Endometrial microvascular endothelial cells (primary cell): Measurements from ENCODE around the gene LCN10. TPM values are rescaled to one million over a fixed set of nuclear protein-coding genes. Genes with fewer than 3 reads are reported as not detected.

Experiments
- in situ Hi-C: cut with HindIII; loops from 2 replicates; pipeline ENCODE4 v1.10.0; 2017; ENCODE audit warnings: low sequenced_read_pairs, low pct_unique_long_range_greater_than_20kb; ENCODE audit errors: inconsistent ontology term
- total RNA-seq: library from RNA; depleted of rRNA; stranded (reverse); fragments of >200 nt; gene quantifications from one replicate; pipeline ENCODE4 v1.2.3, GENCODE V29; 2015; ENCODE audit errors: inconsistent ontology term

Gene LCN10
- total RNA-seq, 1 donor from 2014 or later = not detected

DNA sequence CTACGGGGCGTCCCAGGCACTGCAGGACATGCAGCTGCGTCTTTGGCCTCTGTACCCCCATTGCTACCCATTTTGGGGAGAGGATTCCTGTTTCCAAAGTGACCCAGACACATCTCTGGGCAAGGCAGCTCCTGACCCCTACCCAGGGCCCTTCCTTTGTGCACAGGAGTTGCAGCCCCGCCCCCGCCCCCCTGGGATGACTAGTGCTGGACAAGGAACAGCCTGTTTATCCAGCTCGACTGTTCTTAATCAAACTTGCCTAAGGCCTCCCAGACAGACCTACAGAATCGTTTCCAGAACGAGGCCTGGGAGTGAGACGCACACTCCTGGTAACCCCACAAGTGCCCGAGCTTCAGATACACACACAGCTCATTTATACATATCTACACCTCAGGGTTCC is 17.1 kb downstream of the LCN10 start:
- in situ Hi-C loops = no loop called here

DNA sequence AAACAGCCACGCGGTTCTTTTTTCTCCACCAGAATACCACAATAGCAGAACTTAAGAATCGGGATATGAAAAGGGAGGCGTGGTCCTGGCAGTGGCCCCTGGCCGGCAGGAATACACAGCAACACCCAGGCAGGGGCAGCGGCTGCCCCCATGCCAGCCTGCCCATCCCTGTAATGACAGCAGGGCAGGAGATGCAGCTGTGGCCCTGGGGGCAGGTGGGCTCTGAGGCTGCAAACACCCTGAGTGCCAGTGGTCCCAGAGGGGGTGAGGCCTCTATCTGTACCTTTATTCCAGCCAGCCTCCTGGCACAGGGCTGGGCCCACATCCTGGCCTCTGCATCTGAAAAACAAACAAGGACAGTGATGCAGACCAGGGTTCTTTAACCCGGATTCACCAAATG is 18.0 kb downstream of the LCN10 start:
- in situ Hi-C loops = no loop called here

DNA sequence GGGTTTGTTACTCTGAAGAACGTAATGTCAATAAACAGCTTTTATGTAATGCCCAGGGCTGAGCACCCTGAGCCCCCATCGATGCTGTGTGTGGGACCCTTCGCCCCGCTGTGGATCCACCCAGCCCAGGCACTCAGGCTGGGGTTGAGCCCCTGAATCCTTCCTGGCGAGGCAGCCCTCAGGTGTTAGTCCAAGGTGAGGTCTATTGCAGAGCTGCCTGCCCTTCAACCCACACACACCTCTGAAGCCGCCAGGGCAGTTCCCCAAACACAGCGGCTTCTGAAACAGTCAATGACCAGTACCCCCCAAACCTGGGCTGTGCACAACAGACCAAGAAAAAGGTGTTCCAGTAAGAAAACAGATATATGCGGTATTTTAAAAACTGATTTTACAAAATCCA is 18.8 kb downstream of the LCN10 start:
- in situ Hi-C loops = no loop called here

DNA sequence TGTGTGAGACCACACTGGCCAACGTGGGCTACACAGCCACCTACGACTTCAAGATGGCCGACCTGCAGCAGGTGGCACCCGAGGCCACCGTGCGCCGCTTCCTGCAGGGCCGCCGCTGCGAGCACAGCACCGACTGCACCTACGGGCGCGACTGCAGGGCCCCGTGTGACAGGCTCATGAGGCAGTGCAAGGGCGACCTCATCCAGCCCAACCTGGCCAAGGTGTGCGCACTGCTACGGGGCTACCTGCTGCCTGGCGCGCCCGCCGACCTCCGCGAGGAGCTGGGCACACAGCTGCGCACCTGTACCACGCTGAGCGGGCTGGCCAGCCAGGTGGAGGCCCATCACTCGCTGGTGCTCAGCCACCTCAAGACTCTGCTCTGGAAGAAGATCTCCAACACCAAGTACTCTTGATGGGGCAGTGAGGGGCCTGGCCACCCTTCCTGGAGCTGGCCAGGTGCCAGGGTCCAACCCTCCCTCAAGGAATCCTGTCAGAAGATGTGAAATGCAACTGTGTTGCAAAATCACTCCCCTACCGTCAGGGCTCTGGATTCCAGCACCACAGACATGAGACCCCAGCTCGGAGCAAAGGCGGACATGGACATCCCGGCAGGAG is 19.3 kb downstream of the LCN10 start:
- in situ Hi-C loops = no loop called here

DNA sequence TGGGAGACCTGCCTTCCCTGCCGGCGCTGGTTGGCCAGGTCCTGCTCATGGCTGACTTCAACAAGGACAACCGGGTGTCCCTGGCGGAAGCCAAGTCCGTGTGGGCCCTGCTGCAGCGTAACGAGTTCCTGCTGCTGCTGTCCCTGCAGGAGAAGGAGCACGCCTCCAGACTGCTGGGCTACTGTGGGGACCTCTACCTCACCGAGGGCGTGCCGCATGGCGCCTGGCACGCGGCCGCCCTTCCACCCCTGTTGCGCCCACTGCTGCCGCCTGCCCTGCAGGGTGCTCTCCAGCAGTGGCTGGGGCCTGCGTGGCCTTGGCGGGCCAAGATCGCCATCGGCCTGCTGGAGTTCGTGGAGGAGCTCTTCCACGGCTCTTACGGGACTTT is 19.8 kb downstream of the LCN10 start:
- in situ Hi-C loops = no loop called here

DNA sequence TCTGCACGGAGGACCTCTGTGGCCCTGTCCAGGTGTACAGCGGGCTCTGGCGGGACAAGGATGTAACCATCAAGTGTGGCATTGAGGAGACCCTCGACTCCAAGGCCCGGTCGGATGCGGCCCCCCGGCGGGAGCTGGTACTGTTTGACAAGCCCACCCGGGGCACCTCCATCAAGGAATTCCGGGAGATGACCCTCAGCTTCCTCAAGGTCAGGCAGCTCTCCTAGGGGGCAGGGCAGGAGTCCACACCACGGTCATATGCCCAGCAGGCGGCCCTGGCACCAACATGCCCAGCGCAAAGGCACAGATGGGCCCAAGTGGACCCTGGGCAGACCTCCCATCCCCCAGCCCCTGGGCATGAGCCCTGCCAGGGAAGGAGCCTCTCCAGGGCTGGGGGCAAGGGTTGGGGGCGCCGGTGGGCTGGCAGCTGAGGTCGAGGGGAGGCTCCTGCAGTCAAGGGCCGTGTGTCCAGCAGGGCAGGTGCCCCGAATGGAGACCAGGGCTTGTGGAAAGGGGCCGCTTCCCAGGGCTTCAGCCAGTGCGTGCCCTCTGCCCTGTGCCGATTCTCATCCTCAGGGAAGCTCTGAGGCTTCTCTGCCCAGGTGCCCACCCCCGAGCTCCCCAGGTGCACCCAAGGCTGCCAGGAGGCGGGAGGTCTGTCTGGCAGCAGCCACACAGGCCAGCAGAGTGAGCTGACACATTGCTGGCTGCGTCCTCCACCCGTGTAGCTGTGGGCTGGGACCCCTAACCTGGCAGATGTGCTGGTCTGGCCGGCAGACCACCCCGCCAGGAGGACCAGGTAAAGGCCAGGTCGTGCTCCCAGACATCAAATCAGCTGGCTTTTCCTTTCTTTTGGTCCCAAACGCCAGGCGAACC is 20.4 kb downstream of the LCN10 start:
- in situ Hi-C loops = no loop called here

DNA sequence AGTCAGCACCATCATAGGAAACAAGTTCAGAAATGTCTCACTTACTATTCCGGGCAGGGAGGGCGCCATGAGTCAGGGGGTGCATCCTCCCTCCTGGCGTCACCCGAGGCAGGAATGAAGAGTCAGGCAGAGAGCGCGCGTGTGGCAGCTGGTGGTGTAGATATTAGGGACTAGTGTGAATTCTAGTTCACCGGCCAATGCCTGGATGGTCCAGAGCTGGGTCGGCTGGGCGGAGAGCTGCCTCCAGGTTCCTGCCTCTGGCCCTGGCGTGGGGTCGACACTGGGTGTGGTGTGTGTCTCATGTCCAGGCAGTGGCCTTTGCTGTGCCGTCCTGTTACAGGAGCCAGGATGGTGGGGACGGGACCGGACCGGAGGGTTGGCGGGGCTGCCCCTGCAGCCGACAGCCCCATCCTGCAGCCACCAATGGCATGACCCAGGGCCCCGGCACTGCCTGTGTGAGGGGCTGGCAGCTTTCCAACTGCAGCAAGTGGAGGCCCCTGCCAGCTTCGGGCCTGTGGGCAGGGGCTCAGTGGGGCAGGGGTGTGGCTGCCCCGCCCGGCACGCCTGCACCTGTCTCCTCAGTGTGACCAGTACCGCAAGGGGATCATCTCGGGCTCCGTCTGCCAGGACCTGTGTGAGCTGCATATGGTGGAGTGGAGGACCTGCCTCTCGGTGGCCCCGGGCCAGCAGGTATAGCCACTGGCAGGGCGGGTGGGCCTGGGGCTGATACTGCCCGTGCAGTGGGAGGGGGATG is 21.2 kb downstream of the LCN10 start:
- in situ Hi-C loops = no loop called here

DNA sequence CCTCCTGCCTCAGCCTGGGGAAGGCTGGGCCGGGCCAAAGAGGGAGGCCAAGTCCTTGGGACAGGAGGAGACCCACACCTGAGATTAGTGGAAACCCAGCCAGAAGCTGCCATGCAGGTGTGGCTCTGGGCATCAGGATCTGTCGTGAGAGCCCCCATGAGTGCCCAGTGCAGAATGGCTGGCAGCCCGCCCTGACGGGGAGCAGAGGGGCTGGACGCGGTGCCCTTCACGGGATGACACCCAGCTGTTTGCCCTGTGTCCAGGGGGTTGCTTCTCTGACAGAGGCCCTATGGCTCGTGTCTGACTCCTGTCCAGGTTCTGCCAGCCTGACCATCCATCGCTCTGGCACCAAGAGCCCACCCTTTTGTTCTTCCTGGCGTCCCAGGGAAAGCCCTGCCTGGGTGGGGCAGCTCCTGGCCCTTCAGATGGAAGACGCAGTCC is 21.8 kb downstream of the LCN10 start:
- in situ Hi-C loops = no loop called here

DNA sequence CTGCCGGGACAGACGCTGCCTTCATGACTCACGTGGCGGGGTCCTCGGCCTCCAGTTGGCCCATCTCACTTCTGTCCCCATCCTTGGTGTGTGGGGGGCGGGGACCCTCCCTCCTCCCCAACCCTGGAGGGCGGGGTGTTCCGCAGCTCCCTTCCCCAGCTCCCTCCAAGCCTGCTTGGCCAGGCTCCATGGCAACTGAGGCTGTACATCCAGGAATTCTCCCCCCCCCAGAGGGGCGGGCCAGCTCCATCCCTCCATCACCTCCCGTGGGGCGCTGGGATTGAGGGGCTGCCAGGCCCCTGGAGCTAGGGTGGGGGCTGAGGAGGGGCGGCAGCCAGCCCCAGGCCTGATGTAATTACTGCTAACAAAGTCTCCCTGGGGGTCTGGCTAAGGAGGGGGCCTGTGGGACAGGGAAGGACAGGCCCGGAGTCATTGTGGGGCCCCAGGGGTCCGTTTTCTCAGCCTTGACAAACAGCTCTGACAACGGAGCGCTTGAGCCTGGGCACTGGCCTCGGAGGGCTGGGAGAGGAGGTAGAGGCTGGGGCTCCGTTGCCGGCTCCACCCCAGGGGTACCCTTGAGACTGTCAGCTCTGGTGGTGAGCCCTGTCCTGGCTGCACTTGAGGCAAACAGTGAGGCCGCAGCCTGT is 22.4 kb downstream of the LCN10 start:
- in situ Hi-C loops = no loop called here

DNA sequence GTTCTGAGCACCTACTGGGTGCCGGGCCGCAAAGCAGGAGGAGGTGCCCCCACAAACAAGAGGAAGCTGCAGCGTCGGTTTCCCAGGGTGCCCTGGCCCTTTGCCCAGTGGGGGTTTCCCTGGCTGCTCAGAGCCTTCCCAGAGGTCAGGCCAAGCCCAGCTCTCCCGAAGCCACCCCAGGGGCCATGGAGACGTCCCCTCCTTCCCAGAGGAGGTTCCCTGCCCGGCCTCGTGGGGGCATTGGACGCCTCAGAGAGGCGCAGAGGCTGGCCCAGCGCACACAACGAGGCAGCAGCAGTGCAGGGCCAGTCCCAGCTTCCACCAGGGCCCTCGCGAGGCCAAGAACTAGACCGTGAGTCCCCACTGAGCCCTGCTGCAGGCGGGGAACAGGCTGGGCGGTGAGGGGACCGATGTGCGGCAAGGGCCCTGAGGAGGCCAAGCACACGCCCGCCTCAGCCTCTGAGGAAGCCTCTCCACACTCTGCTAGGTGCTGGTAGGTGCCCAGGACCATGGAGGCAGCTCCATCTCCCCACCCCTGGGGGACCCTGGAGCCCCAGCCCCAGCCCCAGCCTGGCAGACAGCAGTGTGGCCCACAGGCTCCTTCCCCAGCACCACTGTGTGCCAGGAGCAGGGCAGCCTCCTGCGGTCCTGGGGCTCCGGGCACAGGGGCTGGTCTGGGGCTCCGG is 23.4 kb downstream of the LCN10 start:
- in situ Hi-C loops = no loop called here

DNA sequence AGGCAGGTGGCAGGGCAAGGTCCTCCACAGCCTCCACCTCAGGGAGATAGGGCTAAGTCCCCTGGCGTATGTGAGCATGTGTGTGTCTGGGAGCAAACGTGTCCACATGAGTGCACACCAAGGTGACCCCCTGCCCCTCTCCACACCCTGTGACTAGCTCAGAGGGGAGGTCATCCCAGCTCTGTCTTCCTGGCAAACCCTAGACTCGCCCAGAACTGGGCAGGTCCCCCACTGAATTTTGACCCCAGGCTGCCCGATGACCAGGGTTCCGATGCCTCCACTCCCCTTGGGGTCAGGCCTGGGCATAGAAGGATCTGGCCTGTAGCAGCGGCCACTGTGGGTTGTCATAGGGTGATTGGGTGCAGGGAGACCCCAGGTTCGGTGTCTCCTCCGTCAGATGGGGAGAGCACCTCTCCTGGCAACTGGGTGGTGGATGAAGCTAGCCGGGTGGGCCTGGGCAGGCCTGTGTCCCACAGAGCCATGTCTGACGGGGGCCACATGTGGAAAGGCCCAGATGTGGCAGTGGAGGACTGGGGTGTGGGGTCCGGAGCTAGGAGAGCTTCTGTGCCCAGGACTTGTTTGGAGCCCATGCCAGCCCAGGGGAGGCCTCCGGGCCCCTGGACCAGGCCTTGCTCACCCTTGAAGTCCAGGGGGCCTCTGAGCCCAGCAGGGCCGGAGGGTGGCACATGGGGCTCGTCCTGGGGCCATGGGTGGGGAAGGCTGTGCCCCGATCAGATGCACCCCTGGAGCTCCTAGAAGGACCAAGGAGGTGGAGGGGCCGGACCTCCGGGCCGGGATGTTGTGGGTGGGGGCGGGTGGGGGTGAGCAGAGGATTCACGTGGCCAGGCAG is 24.2 kb downstream of the LCN10 start:
- in situ Hi-C loops = no loop called here

DNA sequence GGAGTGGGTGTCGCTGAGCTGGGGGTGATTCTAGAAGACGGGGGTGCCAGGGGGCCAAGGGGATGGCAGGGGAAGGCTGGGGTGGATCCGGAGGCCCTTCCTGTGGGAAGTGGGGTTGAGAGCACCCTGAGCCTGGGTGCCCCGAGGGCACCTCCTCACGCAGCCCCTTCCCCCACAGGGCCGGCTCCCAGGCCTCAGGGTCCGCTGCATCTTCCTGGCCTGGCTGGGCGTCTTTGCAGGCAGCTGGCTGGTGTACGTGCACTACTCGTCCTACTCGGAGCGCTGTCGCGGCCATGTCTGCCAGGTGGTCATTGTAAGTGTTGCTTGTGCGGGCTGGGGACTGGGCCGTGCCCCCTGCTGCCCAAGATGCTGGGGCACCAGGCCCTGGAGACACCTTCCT is 25.3 kb downstream of the LCN10 start:
- in situ Hi-C loops = no loop called here

DNA sequence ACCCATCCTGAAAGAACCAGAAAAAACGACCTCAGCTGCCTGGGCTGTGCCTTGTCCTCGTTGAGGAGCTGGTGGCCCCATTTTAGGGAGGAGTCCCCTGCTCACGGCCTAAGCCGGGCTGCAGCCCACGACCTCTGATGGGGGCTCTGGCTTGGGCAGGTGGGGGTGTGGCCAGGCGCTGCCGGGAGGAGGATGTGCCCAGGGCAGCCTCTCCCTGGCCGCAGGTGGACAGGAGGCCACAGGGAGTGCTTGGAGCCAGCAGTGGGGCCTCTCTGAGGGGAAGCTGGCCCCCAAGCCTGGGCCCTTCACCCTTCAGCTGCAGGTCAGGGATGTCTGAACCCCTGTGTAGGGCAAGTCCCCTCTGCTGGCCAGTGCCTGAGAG is 27.9 kb downstream of the LCN10 start:
- in situ Hi-C loops = no loop called here

DNA sequence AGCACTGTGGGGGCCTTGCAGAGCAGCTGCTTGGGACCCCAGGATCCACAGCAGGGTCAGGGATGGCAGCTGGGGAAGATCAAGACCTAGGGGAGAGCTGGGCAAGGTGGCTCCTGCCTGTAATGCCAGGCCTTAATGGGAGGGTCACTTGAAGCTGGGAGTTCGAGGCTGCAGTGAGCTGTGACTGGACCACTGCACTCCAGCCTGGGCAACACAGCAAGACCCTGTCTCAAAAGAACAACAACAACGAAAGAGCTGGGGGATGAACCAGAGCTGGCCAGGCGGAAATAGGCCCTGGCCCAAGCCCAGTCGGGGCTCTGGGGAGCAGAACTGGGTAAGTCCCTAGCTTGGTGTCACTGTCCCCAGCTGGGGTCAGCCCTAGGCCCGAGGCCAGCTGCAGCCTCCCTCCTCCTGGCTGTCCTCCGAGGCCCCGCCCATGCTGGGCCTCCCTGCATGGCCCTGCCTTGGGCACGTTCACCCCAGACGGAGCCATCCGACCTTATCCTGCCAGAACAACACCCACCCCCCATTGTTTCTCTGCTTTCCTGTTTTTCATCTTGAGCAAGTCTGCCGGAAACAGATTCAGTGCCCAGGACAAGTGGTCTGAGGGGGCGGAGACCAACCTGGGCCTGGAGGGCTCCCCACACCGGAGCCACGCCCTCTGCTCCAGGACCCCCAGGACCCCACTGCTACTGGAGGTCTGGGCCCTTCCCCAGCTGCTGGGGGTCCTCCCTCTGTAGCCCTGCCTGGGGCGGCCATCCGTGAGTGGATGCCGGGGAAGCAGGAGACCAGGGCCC is 28.4 kb downstream of the LCN10 start:
- in situ Hi-C loops = no loop called here

DNA sequence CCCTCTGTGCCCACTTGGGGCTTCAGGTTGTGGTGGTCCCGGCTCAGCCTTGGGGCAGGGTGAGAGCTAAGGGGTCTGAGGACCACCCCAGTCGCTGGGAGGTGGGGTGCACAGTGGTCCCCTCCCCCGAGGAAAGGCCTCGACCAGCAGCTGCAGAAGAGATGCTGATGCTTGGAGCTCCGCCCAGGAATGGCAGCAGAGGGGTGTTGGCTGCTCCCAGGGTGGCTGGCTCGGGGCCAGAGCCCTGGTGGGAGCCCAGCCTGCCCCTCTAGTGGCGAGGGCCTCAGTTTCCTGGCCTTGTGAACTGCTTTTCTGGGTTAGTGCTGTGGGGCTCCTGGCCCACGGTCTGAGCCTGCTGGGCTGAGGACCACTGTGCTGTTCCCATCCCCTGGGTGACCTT is 29.2 kb downstream of the LCN10 start:
- in situ Hi-C loops = no loop called here

DNA sequence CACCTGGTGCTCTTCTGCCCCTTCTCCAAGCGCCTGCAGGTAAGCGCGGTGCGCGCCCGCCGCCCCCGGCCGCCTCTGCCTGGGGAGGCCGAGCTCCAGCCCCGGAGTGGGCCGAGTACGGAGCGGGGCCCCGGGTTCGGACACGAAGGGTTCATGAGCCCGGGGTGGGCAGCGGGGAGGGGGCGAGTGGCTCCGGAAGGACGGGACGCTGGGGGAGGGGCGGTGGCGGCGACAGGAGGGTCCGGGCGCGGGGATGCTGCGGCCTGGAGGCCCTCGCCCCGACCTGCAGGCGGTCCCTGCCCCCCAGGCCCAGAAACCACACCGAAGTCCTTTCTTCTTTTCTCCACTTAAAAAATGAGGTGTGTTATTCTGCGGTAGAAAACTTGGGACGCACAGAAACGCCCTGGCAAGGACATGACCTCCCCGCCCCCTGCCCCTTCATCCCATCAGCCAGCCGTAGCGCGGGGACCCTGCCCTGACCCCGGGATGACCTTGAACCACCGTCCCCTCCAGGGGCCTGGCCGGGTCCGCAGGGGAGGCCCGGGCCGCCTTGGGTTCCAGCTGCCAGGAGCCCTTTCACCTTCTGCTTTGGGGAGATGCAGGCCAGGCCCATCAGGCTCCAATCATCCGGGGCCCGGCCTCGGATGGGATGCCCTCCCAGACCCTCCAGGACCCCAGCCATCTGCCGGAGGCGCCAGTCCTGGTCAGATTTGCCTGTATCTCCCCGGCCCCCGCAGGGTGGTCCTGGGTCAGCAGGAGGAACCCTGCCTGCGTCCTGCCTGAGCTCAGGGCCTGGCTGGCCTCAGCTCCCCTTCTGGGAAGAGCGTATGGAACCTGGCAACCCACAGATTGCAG is 29.8 kb downstream of the LCN10 start:
- in situ Hi-C loops = no loop called here
